Measurements from ENCODE around the gene ZNF19.
"Not testable (repeated sequence)": the region's sequence is repeated elsewhere in the genome, so short reads cannot be mapped to it uniquely, and the experiment has no call there.

ZNF19 gene

DNA sequence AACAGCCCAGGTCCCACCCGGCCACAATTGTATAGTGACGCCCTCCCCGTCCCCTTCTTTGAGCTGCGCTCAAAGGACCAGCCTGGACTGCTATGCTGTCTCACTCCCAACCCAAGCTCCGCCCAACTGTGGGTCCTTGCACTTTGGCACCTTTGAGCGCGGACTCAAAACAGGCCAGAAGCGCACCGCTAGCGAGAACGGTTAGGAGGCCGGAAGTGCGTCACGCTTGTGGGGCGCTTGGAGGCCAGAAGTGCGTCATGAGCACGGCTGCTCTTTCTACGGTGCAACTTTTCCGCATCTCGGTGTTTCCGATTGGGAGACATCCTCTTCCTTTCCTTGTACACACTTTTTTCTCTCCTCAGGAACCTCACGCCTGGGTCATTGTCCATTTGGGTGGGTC lies at the start of gene ZNF19:
Gene ZNF19 (minus strand): TSS at position 203 of the 400 bp plus-strand sequence. CDS start 7,210 bp downstream, outside the sequence.
- no peak for DNase-seq (ENCODE audit: low read depth)

GRCh38 chr16:71537643-71538042 lies 48.5 kb upstream of the ZNF19 start:
- no peak for DNase-seq (ENCODE audit: low read depth)

DNA sequence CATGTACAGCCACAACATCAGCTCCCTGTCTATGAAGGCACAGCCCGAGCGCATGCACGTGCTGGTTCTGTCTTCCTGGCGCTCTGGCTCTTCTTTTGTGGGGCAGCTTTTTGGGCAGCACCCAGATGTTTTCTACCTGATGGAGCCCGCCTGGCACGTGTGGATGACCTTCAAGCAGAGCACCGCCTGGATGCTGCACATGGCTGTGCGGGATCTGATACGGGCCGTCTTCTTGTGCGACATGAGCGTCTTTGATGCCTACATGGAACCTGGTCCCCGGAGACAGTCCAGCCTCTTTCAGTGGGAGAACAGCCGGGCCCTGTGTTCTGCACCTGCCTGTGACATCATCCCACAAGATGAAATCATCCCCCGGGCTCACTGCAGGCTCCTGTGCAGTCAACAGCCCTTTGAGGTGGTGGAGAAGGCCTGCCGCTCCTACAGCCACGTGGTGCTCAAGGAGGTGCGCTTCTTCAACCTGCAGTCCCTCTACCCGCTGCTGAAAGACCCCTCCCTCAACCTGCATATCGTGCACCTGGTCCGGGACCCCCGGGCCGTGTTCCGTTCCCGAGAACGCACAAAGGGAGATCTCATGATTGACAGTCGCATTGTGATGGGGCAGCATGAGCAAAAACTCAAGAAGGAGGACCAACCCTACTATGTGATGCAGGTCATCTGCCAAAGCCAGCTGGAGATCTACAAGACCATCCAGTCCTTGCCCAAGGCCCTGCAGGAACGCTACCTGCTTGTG lies 47.8 kb upstream of the ZNF19 start:
- DNase-seq (ENCODE audit: low read depth), result no peak

GRCh38 chr16:71532366-71532765 lies 43.2 kb upstream of the ZNF19 start:
- DNase-seq (ENCODE audit: low read depth), result no peak

DNA sequence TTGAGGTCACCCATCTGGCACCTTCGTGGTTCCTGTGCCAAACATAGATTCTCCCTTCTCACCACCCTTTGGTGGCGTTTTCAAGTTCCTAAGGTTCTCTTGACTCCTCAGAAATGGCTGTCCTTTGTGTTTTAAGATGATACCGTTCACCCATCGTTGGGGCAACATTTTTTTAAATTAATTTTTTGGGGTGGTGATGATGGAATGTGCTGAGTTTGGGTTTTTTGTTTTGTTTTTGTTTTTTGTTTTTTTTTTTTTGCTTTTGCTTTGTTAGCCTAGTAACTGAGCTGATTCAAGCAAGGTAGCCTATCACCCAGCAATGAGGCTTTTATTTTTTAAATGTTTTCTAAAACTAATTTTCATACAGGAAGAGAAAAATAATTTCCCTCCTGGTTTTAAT lies 39.7 kb upstream of the ZNF19 start:
- DNase-seq (ENCODE audit: low read depth), result no peak

DNA sequence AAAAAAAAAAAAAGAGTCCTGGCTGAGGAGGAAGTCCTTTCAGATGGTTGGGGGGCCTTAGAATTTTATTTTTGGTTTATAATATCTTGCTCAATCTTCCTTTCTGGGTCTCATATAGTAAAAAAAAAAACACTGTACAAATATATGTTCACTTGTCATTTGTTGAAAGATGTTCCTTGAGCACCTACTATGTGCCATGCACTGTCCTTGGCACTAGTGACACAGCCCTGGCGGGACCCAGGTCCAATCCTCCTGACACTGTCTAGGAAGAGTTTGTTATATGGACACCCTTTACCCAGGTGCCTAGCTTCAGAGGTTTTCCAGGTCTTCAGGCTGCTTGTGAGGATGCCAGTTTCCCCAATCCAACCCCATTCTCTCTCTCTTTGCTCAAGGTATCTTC lies 39.1 kb upstream of the ZNF19 start:
- DNase-seq (ENCODE audit: low read depth), result no peak

- no peak for DNase-seq (ENCODE audit: low read depth)
These were observed 37.0 kb upstream of the ZNF19 start, which contains the start of gene CHST4 for GRCh38 chr16:71526111-71526631. Gene CHST4, plus strand, starts transcription at chr16:71526426. Its CDS starts 10,252 bp downstream, at chr16:71536678.

GRCh38 chr16:71524566-71525553 lies 35.7 kb upstream of the ZNF19 start:
- no peak for DNase-seq (ENCODE audit: low read depth)

DNA sequence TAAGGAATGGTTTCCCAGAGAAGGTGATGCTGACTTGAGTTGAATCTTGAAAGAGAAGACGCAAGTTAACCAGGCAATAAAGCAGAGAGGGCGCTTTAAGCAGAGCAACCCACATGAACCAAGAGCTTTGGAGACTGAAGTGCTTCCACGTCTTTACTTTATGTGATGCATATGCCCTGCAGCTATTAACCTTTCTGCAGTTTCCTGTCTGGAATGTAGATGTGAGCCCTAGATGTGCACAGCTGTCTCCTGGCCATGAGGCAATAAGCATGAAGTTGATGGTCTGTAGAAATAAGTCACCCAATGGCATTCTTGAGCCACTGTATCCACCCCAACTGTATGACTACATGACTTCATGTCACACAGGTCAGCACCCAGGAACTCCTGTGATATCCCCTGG lies 31.4 kb upstream of the ZNF19 start:
- DNase-seq (ENCODE audit: low read depth), result no peak

DNA sequence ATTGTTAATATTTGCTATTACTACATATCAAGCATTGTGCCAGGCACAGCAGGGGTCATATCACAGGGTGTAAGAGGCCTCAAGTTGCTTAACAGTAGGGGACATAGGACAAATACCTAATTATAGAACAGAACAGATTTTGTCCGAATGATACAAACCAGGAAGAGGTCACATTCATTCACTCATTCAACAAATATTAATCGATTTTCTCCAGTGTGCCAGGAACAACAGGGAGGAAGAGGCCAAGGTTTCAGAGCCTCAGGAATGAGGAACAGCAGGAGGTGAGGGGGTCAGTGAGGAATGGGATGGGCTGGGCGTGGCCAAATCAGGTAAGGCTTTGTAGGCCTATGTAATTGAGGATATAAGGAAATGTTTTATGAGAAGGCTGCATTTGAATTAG lies 25.9 kb upstream of the ZNF19 start:
- DNase-seq (ENCODE audit: low read depth), result no peak

GRCh38 chr16:71514476-71514875 lies 25.4 kb upstream of the ZNF19 start:
- DNase-seq (ENCODE audit: low read depth), result no peak

DNA sequence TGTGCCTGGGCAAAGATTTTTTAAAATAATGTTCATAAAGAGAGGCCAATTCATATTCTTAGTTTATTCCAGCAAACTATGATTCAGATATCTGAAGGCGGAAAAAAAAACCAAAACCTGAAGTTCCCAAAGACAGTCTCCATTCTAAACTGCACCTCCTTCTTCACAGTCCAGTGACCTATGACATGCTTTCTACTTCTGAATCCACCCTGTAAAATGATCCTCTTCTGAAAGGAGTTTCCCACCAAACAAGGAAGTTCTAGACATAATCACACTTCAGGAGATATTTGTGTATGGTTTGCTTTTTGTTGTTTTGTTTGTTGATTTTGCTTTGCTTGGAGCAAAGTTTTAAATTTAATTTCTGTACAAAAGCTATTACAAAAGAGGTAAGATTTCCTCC lies 24.2 kb upstream of the ZNF19 start:
- no peak for DNase-seq (ENCODE audit: low read depth)

GRCh38 chr16:71507061-71507460 lies 17.9 kb upstream of the ZNF19 start:
- DNase-seq (ENCODE audit: low read depth), result no peak

- DNase-seq (ENCODE audit: low read depth), result no peak
These were observed 15.8 kb upstream of the ZNF19 start for GRCh38 chr16:71504901-71505300.

DNA sequence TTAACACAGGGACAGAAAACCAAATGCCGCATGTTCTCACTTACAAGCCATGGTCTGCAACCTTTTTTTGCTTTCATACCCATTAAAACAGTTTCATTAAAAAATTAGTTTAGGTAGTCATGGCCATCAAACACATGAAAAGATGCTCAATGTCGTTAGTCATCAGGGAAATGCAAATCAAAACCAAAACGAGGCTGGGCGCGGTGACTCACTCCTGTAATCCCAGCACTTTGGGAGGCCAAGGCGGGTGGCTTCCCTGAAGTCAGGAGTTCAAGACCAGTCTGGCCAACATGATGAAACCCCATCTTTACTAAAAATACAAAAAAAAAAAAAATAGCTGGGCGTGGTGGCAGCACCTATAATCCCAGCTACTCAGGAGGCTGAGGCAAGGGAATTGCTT lies 14.9 kb upstream of the ZNF19 start:
- not testable (repeated sequence) for DNase-seq (ENCODE audit: low read depth)

GRCh38 chr16:71501547-71501946 lies 12.4 kb upstream of the ZNF19 start:
- DNase-seq (ENCODE audit: low read depth), result no peak

DNA sequence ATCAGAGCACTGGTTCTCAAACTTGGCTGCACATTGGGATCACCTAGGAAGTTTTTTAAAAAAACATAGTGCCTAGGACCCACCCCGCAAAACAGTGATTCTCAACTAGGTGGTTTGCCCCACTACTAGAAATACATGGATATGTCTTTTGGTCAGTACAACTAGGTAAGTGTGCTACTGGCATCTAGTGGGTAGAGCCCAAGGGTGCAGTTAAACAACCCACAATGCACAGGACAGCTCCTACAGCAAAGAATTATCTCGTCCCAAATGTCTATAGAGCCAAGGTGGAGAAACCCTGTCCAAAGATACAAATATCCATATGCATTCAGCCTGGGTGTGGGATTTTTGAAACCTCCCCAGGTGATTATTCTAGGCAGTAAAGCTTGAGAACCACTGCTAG lies 11.8 kb upstream of the ZNF19 start:
- DNase-seq (ENCODE audit: low read depth), result no peak

DNA sequence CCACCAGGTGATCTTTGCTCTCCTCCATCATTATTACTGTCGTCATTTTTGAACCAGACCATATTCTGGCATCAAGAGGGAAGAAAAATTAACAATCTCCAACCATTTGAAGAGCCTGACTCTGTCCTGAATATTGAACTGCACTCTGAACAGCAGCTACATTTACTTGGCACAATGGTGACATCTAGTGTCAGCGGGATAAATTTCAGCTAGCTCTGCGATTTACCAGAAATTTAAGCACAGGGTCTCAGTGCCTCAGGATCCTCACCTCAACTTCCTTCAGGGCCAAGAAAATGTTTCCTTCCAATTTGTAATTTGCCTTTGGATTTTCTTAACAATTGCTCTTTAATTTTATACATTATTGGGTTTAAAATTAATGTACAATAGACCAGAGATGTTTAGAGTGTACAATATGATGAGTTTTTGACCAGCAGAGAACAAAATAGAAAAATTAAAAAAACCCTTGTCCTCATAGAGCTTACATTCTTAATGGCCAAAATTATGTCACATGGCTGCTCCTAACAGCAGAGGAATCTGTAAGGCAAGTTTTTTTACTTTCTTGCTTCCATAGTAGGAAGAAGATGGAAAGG lies 10.7 kb upstream of the ZNF19 start:
- peak; percentile 28 for DNase-seq (ENCODE audit: low read depth)

- DNase-seq (ENCODE audit: low read depth), result no peak
These were observed 8.9 kb upstream of the ZNF19 start for GRCh38 chr16:71498031-71498430.

- DNase-seq (ENCODE audit: low read depth), result no peak
These were observed 4.1 kb upstream of the ZNF19 start for GRCh38 chr16:71493213-71493612.

GRCh38 chr16:71492786-71493185 lies 3.7 kb upstream of the ZNF19 start:
- DNase-seq (ENCODE audit: low read depth), result no peak

DNA sequence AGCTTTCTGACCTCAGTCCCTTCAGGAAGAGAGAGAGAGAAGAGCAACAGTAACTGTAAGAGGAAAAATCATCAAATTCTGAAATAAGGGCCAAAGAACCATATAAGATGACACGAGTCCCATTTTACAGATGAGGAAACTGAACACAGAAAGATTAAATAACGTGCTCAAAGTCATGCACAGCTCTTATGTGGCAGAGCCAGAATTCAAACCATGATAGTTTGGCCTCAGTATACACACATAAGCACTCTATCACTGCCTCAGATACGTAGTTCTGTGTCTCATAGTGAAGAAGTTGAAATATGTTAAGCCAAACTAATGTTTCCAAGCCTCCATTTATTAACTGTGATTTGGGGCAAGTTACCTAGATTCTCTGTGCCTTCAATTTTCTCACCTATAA lies 1.9 kb upstream of the ZNF19 start:
- no peak for DNase-seq (ENCODE audit: low read depth)

Data from stimulated activated CD4-positive, alpha-beta T cell treated with anti-CD3 and anti-CD28 coated beads, Interleukin-2, amount 100 ng/mL, for 4 hours (primary cell).